GM23338 (cell line): ENCODE measurements around the gene CDC40. TPM values are rescaled to one million over a fixed set of nuclear protein-coding genes. Genes with fewer than 3 reads are reported as not detected.
"Not testable (repeated sequence)": the region's sequence is repeated elsewhere in the genome, so short reads cannot be mapped to it uniquely, and the experiment has no call there.

Experiments
- ATAC-seq: fragments of 200-7000 bp; cut with Tn5 transposase; 3 replicates; pipeline ENCODE4 v1.9.1; 2020
- DNase-seq: peaks from one replicate; pipeline ENCODE4 v3.0.0-alpha.2; 2015; ENCODE audit warnings: low spot score
- H2AFZ ChIP-seq: fragments of 200-600 bp; sonication (generic); 2 replicates; pipeline ENCODE4 v1.8.0; 2016; ENCODE audit warnings: antibody characterized with exemption, mild to moderate bottlenecking, moderate library complexity
- H3F3A ChIP-seq: fragments of 200-600 bp; sonication (generic); replicated peaks from 2 replicates; pipeline ENCODE4 v1.8.0; 2017; ENCODE audit warnings: antibody characterized with exemption, mixed run types, low read depth
- H3K27ac ChIP-seq: fragments of 200-600 bp; sonication (generic); 2 replicates; pipeline ENCODE4 v1.6.1; 2016; ENCODE audit warnings: low read depth
- H3K27me3 ChIP-seq: fragments of 200-600 bp; sonication (generic); 2 replicates; pipeline ENCODE4 v1.8.0; 2016; ENCODE audit warnings: mild to moderate bottlenecking, mixed run types, moderate library complexity; ENCODE audit not compliant: insufficient read depth
- H3K36me3 ChIP-seq: fragments of 200-600 bp; sonication (generic); 2 replicates; pipeline ENCODE4 v1.8.0; 2016; ENCODE audit warnings: mild to moderate bottlenecking; ENCODE audit not compliant: insufficient read depth
- H3K4me1 ChIP-seq: fragments of 200-600 bp; sonication (generic); 2 replicates; pipeline ENCODE4 v1.8.0; 2016; ENCODE audit warnings: mild to moderate bottlenecking, moderate library complexity; ENCODE audit not compliant: insufficient read depth
- H3K4me2 ChIP-seq: fragments of 200-600 bp; sonication (generic); 2 replicates; pipeline ENCODE4 v1.7.1; 2017; ENCODE audit warnings: mixed run types
- H3K4me3 ChIP-seq: fragments of 200-600 bp; sonication (generic); 2 replicates; pipeline ENCODE4 v1.6.1; 2016; ENCODE audit warnings: mixed run types
- H3K79me2 ChIP-seq: fragments of 200-600 bp; sonication (generic); replicated peaks from 2 replicates; pipeline ENCODE4 v1.8.0; 2017; ENCODE audit warnings: mild to moderate bottlenecking; ENCODE audit not compliant: insufficient read depth
- H3K9me2 ChIP-seq: fragments of 200-600 bp; sonication (generic); 2 replicates; pipeline ENCODE4 v1.8.0; 2017; ENCODE audit not compliant: insufficient read depth
- H4K20me1 ChIP-seq: fragments of 200-600 bp; sonication (generic); replicated peaks from 2 replicates; pipeline ENCODE4 v1.8.0; 2017; ENCODE audit warnings: mild to moderate bottlenecking; ENCODE audit not compliant: insufficient read depth
- H3K27ac Mint-ChIP-seq: 2 replicates; pipeline ENCODE4 v1.8.0; 2020; ENCODE audit warnings: inconsistent platforms, mild to moderate bottlenecking, moderate library complexity, mixed read lengths
- H3K27me3 Mint-ChIP-seq: 3 replicates; pipeline ENCODE4 v1.8.0; 2022; ENCODE audit warnings: low read depth, mild to moderate bottlenecking, moderate library complexity, mixed read lengths, inconsistent platforms; ENCODE audit not compliant: insufficient read depth, poor library complexity
- H3K36me3 Mint-ChIP-seq: 3 replicates; pipeline ENCODE4 v1.8.0; 2021; ENCODE audit warnings: low read depth, mild to moderate bottlenecking, inconsistent platforms, moderate library complexity, mixed read lengths
- H3K4me1 Mint-ChIP-seq: 3 replicates; pipeline ENCODE4 v1.8.0; 2020; ENCODE audit warnings: mild to moderate bottlenecking, inconsistent platforms, mixed read lengths
- H3K4me3 Mint-ChIP-seq: 3 replicates; pipeline ENCODE4 v1.8.0; 2021; ENCODE audit warnings: moderate library complexity, mild to moderate bottlenecking, inconsistent platforms, mixed read lengths
- H3K9me3 Mint-ChIP-seq: 3 replicates; pipeline ENCODE4 v1.8.0; 2020; ENCODE audit warnings: moderate library complexity, mild to moderate bottlenecking, inconsistent platforms, mixed read lengths
- CREB1 ChIP-seq: fragments of 250-450 bp; sonication (Bioruptor Pico); IDR thresholded peaks from 2 replicates; pipeline ENCODE4 v1.5.0; 2020; ENCODE audit warnings: low read depth, mild to moderate bottlenecking, moderate library complexity
- EZH2 ChIP-seq: fragments of 200-600 bp; sonication (generic); IDR thresholded peaks from one replicate; pipeline ENCODE4 v1.8.0; 2017; ENCODE audit warnings: antibody characterized with exemption, mild to moderate bottlenecking, low read depth; ENCODE audit not compliant: unreplicated experiment
- EZH2phosphoT487 ChIP-seq: fragments of 200-600 bp; sonication (generic); IDR thresholded peaks from one replicate; pipeline ENCODE4 v1.8.1; 2018; ENCODE audit warnings: antibody characterized with exemption; ENCODE audit not compliant: unreplicated experiment
- JUNB ChIP-seq: IDR thresholded peaks from one replicate; pipeline ENCODE4 v1.6.1; 2016; ENCODE audit warnings: antibody characterized with exemption; ENCODE audit not compliant: unreplicated experiment
- POLR2AphosphoS5 ChIP-seq: IDR thresholded peaks from 2 replicates; pipeline ENCODE4 v1.6.1; 2016; ENCODE audit warnings: antibody characterized with exemption, low read depth
- ZNF114 ChIP-seq: fragments of 250-450 bp; sonication (Bioruptor Pico); IDR thresholded peaks from 2 replicates; pipeline ENCODE4 v1.5.0; 2020; ENCODE audit warnings: mild to moderate bottlenecking, moderate library complexity
- polyA plus RNA-seq: library from polyadenylated mRNA; unstranded; fragments of >200 nt; fragmentation: Nextera tagmentation; extraction: Ambion mirVana; gene quantifications from 2 replicates; pipeline ENCODE4 v1.2.1, GENCODE V29; 2016
- total RNA-seq: library from RNA; depleted of rRNA; stranded (reverse); fragments of >200 nt; shearing (Covaris generic); gene quantifications from 2 replicates; pipeline ENCODE4 v1.2.3, GENCODE V29; 2014

The CDC40 gene
- total and polyA plus RNA-seq, 2 experiments from 2014 or later, result 28.9 to 58.4 TPM

- peak overlapping the region; percentile 20; the same call in 1 of the 3 replicates for H3K4me3 Mint-ChIP-seq
- ATAC-seq (peak; percentile 90), DNase-seq (peak; percentile 74)
- H3K9me3 Mint-ChIP-seq, result no peaks in the 10 kb centered on the region; the same call in 2 of the 3 replicates
- Histone ChIP-seq H3K36me3 (no peaks in the 10 kb centered on the region), H3K27ac (peak overlapping the region; percentile 87), H3K9me2 (peaks cover 9% of the 10 kb centered on the region; the same call in 1 of the 2 replicates), H2AFZ (no peak overlapping the region), H3K4me3 (peak overlapping the region; percentile 23; the same call in 1 of the 2 replicates), H3K27me3 (no peaks in the 10 kb centered on the region), H3K79me2 (no peaks in the 10 kb centered on the region), H3K4me1 (peaks cover 9% of the 10 kb centered on the region), H3F3A (no peaks in the 10 kb centered on the region), H3K4me2 (peak overlapping the region; percentile 54), H4K20me1 (no peaks in the 10 kb centered on the region)
- peak overlapping the region; percentile 93 for H3K27ac Mint-ChIP-seq
- no peak for TF ChIP-seq EZH2phosphoT487
- no peak for TF ChIP-seq ZNF114 (CRISPR knock-in tag)
- no peak for TF ChIP-seq EZH2
- no peak for TF ChIP-seq POLR2AphosphoS5
- TF ChIP-seq CREB1, result no peak
- H3K36me3 Mint-ChIP-seq, result no peaks in the 10 kb centered on the region; the same call in 2 of the 3 replicates
- peaks cover 4% of the 10 kb centered on the region for H3K27me3 Mint-ChIP-seq
- H3K4me1 Mint-ChIP-seq, result peaks cover 27% of the 10 kb centered on the region
These were observed 89.9 kb downstream of the CDC40 start for GRCh38 chr6:110270165-110270564.

- Histone ChIP-seq H3K36me3 (no peaks in the 10 kb centered on the region), H3K4me3 (no peak overlapping the region)
- H3K27ac Mint-ChIP-seq, result no peak overlapping the region
These were observed 91.5 kb downstream of the CDC40 start for GRCh38 chr6:110271732-110272022.

GRCh38 chr6:110272781-110273180 is 92.6 kb downstream of the CDC40 start:
- not testable (repeated sequence) for ATAC-seq, H3F3A ChIP-seq, H3K36me3 ChIP-seq, H3K4me3 Mint-ChIP-seq, H3K9me3 Mint-ChIP-seq, H3K9me2 ChIP-seq, H3K79me2 ChIP-seq, H3K27me3 ChIP-seq, H3K4me3 ChIP-seq, H3K27ac ChIP-seq, H2AFZ ChIP-seq, H3K36me3 Mint-ChIP-seq, H3K4me2 ChIP-seq, H3K27ac Mint-ChIP-seq, H4K20me1 ChIP-seq, DNase-seq, H3K27me3 Mint-ChIP-seq
- peaks cover 14% of the 10 kb centered on the region for H3K4me1 ChIP-seq
- H3K4me1 Mint-ChIP-seq, result peaks cover 34% of the 10 kb centered on the region

More at GRCh38 chr6:110271732-110272022, 91.5 kb downstream of the CDC40 start:
- no peak overlapping the region for H2AFZ ChIP-seq
- H3K79me2 ChIP-seq, result no peaks in the 10 kb centered on the region
- H3K4me2 ChIP-seq, result no peak overlapping the region
- no peak for TF ChIP-seq JUNB
- peaks cover 34% of the 10 kb centered on the region for H3K4me1 Mint-ChIP-seq
- no peak for ATAC-seq
- no peaks in the 10 kb centered on the region for H3F3A ChIP-seq
- peaks cover 2% of the 10 kb centered on the region for H3K27me3 Mint-ChIP-seq
- H3K36me3 Mint-ChIP-seq, result no peaks in the 10 kb centered on the region; the same call in 2 of the 3 replicates
- no peaks in the 10 kb centered on the region for H4K20me1 ChIP-seq
- no peaks in the 10 kb centered on the region; the same call in 2 of the 3 replicates for H3K9me3 Mint-ChIP-seq
- no peak overlapping the region for H3K4me3 Mint-ChIP-seq
- no peaks in the 10 kb centered on the region; the same call in 1 of the 2 replicates for H3K9me2 ChIP-seq
- H3K27me3 ChIP-seq, result no peaks in the 10 kb centered on the region
- no peak for DNase-seq
- H3K4me1 ChIP-seq, result peaks cover 13% of the 10 kb centered on the region
- no peak overlapping the region for H3K27ac ChIP-seq
